ENCODE results near the gene MUC2. TPM values are rescaled to one million over a fixed set of nuclear protein-coding genes. Genes with fewer than 3 reads are reported as not detected.
A peak's percentile ranks its signal among the peaks of the same experiment; 100 is the strongest.

The MUC2 gene
- total RNA-seq, 1 donor from 2014 or later = not detected

GRCh38 chr11:1083621-1084551 lies 9.2 kb downstream of the MUC2 start:
- ATAC-seq (no peak), DNase-seq (peak; percentile 22)
- intact Hi-C loops (cut with micrococcal nuclease) = no loop called here

DNA sequence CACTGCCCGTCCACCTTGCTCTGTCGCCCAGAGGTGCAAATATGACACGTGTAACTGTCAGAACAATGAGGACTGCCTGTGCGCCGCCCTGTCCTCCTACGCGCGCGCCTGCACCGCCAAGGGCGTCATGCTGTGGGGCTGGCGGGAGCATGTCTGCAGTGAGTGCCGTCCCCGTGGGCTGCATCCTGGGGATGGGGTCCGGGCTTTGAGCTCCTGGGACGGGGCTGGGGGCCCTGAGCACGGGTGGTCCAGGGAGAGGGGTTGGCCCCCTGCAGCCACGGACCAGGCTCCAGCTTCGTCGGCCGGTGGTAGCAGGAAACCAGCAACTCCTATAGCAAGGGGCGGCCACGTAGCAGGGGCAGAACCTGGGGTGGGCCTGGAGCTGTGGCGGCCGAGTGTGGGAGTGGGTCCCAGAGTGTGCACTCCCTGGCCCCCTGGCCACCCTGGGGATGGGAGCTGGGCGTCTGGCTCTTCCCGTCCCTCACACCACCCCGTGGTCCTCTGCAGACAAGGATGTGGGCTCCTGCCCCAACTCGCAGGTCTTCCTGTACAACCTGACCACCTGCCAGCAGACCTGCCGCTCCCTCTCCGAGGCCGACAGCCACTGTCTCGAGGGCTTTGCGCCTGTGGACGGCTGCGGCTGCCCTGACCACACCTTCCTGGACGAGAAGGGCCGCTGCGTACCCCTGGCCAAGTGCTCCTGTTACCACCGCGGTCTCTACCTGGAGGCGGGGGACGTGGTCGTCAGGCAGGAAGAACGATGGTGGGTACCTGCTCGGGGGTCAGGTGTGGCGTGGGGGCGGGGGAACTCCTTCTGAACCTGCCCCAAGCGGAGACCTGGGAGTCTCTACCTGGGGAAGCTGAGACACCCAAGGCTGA lies 10.1 kb downstream of the MUC2 start:
- DNase-seq = peak; percentile 18
- no peak for ATAC-seq
- intact Hi-C loops (cut with micrococcal nuclease) = no loop called here

DNA sequence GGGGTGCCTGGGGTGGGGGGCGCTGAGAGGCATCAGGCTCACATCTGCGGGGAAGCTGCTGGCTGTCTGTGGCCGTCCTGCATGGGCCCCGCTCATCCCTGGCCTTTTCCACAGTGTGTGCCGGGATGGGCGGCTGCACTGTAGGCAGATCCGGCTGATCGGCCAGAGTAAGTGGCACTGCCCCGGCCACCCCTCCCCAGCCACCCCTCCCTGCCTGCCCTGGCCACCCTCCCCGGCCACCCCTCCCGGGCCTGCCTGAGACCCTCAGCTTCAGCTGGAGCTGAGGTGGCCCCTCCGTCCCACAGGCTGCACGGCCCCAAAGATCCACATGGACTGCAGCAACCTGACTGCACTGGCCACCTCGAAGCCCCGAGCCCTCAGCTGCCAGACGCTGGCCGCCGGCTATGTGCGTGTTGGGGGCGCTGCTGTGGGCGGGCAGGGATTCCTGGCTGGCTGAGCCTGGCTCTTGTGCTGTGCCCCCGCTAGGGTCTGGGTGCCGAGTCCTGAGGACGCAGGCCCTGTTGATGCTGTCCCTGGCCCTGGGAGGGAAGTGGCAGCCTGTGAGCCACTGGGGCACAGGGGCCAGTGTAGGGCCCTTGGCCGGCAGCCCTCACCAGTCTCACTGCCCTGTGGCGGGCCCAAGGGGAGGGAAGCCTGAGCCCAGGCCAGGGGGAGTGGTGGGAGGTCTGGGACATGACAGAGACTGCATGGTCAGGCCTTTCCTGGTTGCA lies 10.9 kb downstream of the MUC2 start:
- intact Hi-C loops (cut with micrococcal nuclease) = no loop called here
- ATAC-seq (no peak), DNase-seq (no peak)

DNA sequence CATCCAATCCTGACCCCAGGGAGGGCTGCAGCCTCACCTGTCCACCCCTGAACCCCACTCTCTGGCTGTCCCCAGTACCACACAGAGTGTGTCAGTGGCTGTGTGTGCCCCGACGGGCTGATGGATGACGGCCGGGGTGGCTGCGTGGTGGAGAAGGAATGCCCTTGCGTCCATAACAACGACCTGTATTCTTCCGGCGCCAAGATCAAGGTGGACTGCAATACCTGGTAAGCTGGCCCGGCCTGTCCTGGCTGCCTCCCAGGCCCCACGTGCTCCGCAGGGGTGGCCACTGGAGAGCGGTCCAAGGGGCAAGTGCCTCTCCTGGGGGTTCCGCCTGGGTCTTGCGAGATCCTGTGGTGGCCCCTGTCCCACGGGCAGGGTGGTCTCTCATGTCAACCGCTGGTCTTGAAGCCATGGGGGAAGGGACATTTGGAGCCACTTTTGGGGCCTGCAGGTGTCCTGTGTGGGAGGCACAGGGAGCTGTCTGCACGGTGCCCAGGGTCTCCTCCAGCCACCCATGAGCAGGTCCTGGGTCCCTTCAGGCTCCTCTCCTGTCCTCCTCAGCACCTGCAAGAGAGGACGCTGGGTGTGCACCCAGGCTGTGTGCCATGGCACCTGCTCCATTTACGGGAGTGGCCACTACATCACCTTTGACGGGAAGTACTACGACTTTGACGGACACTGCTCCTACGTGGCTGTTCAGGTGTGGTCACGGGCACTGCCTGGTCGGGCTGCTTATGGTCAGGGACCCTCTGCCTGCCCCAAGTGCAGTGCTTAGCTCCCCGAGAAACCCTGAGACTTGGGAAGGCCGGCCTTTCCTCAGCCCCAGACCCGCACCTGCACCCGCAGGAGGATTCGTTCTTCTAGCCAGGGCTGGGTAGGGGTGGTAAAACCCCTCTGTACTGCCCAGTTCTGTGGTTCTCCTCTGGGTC lies 11.8 kb downstream of the MUC2 start:
- ATAC-seq (no peak), DNase-seq (peak; percentile 18)
- intact Hi-C loops (cut with micrococcal nuclease) = no loop called here

DNA sequence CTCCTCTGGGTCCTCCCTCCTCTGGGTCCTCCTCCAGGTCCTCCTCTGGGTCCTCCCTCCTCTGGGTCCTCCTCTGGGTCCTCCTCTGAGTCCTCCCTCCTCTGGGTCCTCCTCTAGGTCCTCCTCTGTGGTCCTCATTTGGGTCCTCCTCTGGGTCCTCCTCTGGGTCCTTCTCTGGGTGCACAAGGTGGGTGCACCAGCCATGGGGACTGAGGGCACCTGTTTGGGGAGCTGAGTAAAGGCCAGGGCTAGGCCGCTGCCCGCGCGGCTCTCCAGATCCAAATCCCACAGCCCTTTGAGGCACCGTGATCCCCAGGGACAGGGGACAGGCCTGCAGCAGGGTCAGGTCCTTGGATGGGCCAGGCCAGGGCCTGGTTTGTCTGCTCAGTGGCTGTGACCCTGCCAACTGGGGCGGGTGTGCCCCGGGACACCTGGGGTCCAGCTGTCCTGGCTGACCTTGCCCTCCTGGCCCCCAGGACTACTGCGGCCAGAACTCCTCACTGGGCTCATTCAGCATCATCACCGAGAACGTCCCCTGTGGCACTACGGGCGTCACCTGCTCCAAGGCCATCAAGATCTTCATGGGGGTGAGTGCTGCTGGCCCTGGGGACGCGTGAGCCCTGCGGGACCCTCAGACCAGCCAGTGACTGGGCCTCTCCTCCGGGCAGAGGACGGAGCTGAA lies 12.7 kb downstream of the MUC2 start:
- DNase-seq (no peak), ATAC-seq (no peak)
- intact Hi-C loops (cut with micrococcal nuclease) = no loop called here

DNA sequence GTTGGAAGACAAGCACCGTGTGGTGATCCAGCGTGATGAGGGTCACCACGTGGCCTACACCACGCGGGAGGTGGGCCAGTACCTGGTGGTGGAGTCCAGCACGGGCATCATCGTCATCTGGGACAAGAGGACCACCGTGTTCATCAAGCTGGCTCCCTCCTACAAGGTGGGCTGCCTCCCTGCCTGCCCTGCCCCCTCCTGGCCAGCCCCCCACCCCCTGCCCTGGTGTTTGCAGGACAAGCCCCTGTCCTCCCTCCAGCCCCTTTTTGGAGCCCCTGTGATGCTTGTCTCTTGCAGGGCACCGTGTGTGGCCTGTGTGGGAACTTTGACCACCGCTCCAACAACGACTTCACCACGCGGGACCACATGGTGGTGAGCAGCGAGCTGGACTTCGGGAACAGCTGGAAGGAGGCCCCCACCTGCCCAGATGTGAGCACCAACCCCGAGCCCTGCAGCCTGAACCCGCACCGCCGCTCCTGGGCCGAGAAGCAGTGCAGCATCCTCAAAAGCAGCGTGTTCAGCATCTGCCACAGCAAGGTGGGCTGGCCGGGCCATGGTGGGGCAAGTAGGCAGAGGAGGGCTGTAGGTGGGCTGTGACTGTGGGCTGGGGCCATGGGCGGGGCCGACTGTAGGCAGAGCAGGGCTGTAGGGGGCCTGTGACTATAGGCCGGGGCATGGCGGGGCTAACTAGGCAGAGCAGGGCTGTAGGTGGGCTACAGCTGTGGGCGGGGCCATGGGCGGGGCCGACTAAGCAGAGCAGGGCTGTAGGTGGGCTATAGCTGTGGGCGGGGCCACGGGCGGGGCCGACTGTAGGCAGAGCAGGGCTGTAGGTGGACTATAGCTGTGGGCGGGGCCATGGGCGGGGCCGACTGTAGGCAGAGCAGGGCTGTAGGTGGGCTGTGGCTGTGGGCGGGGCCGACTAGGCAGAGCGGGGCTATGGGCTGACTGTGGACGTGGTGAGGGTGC lies 13.6 kb downstream of the MUC2 start:
- DNase-seq = no peak
- intact Hi-C loops (cut with micrococcal nuclease) = no loop called here
- no peak for ATAC-seq

- DNase-seq (peak; percentile 22), ATAC-seq (no peak)
- intact Hi-C loops (cut with micrococcal nuclease) = no loop called here
These were observed 14.5 kb downstream of the MUC2 start for GRCh38 chr11:1088927-1089737.

- intact Hi-C loops (cut with micrococcal nuclease) = no loop called here
- DNase-seq (peak; percentile 15), ATAC-seq (no peak)
These were observed 15.3 kb downstream of the MUC2 start for GRCh38 chr11:1089738-1090599.

DNA sequence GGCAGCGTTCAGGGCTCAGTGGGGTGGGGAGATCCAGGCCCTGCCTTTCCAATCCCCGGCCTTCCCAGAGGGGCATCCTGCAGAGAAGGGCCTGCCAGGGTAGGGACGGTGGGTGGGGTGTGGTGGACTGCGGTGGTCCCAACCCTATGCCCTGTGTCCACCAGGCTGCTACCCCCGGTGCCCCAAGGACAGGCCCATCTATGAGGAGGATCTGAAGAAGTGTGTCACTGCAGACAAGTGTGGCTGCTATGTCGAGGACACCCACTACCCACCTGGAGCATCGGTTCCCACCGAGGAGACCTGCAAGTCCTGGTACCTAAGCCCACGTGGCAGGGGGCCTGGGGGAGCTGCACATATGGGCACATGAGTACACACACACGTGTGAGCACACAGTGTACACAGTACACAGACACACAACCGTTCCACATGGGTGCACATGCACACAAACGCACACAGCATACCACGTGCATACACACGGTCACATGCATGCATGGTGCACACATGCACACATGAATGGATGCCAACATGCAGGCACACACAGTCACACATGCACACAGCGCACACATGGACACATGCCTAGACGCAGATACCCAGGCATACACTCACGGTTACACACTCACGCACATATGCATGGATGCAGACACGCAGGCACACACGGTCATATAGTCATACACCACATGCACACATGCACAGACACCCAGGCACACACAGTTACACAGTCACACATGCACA lies 16.1 kb downstream of the MUC2 start:
- ATAC-seq = no peak
- intact Hi-C loops (cut with micrococcal nuclease) = no loop called here
- peak; percentile 19 for DNase-seq

- DNase-seq (peak; percentile 4), ATAC-seq (no peak)
- intact Hi-C loops (cut with micrococcal nuclease) = no loop called here
These were observed 16.8 kb downstream of the MUC2 start for GRCh38 chr11:1091332-1092083.

DNA sequence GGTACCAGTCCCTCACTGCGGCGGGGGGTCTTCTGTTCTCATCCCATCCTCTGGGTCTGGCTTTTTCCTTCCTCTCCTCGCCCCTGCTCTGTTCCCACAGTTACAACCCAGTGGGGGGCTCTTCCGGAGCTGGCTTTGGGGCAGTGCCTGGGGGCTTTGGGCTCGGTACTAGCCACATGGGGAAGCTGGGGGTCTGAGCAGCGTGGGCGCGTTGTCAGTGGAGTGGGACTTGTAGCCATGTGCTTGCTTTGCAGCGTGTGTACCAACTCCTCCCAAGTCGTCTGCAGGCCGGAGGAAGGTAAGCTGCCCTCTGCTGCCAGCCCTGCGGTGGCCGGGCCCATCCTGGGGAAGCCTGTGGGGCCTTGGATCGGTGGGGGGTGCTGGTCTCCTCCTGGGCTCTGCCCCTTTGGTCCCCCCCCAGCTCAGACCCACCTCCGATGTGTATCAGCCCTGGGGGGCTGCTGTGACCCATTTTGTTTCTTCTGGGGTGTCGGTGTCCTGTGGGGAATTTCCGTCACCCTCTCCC lies 17.5 kb downstream of the MUC2 start:
- DNase-seq = peak; percentile 7

DNA sequence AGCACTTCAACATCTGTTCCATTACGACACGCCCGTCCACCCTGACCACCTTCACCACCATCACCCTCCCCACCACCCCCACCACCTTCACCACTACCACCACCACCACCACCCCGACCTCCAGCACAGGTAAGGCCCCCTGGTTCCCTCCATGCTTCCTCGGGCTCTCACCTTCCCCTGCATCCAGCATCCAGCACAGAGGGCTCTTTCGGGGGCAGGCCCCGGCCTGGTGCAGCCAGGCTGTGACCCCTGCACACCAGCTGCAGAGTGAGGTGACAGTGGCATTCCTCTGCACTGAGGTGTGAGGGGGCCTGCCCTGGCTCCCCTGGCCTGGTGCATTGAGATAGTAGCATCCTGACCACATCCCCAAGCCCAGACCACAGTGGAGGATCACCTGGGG lies 18.2 kb downstream of the MUC2 start:
- DNase-seq (no peak), ATAC-seq (no peak)
- intact Hi-C loops (cut with micrococcal nuclease) = no loop called here

More for the DNA sequence above, 17.5 kb downstream of the MUC2 start:
- ATAC-seq = no peak
- intact Hi-C loops (cut with micrococcal nuclease) = no loop called here

GRCh38 chr11:1099519-1100355 lies 25.1 kb downstream of the MUC2 start:
- intact Hi-C loops (cut with micrococcal nuclease) = no loop called here
- ATAC-seq (no peak), DNase-seq (no peak)
